NCI-H1048 (cell line): ENCODE results near the gene SNX25.

Experiments used
- DNase-seq: peaks from one replicate; lab custom pipeline; 2025; lab: John Stamatoyannopoulos, UW

SNX25 gene

DNA sequence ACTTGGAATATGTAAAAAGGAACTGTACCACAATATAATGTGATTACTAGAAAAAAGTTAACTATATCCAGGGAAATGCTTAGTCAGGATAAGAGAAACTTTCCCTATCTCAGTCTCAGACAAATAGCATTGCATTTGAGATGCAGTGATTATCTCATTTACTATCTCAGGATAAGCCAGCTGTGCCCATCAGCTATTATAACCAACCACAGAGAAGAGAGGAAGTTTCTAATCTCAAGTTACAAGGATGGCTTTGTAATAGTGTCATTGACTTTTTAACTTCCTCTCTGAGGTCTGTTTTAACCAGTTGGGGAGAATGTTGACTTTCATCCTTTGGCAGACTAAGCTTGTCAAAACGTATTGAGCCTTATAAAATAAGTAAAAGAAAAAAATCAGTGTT lies 56.5 kb downstream of the SNX25 start:
- DNase-seq: no peak

DNA sequence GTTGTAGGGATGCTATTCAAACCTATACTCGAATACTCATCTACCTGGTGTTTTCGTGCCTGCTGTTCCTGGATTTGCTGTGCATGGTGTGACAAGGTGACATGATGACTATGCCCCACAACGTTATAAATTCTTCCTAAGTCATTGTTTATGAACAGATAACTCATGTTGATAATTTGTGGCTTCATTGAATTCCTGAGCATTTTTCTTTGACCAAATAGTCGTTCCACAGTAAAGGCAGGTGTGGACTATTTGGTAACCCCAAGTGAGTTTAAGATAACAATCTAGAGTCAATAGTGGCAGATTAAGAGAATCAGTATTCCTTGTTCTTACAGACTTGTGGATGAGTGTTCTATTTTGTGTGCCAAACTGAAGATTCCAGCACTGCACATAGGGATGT lies 59.9 kb downstream of the SNX25 start:
- DNase-seq: no peak

DNA sequence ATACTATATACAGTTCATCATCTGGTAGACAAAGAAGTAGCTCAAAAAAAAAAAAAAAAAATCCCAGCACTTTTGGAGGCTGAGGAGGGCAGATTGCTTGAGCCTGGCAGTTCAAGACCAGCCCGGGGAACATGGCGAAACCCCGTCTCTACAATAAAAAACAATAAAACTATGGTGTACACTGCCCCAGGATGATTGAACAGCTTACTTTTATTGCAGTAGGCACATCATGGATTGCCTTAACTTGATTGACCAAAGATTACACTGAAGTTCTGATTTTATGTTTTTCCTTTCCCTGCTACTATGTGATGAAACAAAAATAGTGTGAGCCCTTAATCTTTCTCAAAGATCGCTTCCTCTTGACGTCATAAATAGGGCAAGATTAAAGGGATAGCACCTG lies 60.6 kb downstream of the SNX25 start:
- no peak for DNase-seq

DNA sequence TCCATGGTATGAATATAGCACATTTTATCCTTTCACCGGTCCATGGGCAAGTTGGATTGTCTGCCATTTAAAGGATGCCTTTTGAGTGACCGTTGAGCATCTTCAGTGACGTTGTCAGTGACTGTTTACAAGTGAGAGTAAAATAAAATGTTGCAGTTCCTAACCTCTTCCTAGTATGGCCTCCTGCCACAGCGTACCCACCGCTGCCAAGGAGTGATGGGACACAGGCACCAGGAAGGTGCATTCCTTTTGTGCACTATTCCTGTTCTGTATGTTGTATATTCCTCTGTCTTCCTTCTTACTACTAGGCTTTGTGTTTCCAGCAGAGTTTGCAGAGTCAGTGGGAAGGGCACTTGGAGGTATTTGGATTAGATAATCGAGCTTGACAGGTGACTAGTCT lies 61.5 kb downstream of the SNX25 start:
- DNase-seq: no peak

DNA sequence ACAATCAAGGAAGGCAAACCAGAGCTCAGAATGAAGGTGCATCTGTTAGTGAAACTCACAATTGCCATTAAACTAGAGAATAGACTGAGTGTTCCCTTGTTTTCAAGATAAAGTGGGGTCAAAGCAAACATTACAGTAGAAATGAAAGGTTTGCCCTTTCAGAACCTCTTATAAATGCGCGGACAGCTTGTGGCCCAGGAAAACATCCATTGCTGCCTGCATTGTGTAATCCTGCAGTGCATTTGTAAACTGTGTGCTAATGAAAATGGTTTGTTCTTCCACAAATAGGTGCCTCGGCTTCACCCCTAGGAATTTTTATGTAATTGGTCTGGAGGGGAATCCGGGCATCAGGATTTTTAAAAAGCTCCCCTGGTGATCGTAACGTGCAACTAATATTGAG lies 62.8 kb downstream of the SNX25 start:
- no peak for DNase-seq

DNA sequence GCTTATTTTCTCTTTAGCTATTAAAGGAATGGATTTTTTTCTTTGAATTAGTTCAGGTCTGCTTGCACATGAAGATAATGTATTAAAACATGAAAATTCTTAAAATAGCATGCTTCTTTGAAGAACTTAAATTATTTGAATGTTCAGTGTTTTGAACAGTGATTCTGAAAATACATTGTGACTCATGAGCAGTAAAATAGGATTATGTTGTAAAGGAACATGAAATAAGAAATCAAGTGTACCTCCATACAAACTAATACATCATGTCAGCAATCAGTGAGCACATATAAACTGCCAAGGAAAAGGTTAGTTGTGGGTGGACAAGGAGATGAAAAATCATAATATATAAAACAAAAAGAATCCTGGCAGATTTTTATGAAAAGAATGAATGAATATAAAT lies 66.1 kb downstream of the SNX25 start:
- DNase-seq: no peak

DNA sequence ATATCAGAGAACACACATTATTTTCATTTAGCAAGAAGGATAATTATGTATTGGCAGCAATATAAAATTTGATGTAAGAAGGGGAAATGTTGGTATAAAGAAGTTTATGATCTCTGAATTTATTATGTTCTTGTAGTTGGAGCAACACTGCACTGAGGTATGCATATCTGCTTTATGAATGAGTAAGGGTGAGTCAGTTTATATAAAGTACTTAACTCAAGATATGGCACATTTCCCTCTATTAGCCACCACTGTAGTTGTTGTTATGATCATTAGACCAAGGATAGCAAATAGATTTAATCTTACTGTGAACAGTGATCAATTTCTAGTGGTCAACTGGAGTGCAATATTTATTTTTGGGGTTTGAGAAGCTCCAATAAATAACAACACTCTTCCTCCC lies 66.6 kb downstream of the SNX25 start:
- no peak for DNase-seq

DNA sequence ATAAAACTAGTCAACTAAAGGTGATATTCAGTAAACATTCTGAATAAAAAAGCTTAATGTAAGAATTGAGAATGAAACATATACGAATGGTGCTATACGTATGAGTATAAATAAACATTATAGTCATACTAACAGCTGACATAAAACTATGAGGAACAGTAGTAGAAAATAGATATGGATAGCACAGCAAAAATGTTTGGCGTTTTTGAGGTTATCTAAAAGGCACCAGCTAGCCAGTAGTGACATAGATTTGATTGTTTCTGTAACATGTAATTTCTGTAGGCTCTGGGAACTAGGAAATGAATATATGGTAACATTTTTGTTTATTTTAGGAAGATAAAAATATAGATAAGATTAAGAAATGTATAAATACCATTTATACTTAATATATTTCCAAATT lies 69.3 kb downstream of the SNX25 start:
- DNase-seq: no peak

DNA sequence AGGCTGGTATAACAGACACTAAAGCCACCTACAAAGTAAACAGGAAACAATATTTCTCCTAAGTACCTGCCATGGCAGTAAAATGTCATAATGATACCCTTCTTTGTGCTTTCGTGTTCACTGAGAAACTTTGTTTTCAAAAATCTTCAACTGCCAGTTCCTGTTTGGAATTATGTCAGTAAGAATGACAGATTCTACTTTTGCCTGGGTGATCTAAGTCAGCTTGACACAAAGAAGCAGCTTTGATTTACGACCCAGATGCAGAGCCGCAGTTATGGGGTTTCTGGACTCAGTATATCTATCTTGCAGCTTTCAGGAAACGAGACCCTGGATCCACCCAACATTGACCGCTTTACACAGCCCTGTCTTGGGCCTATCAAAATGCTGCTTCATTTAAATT lies 71.2 kb downstream of the SNX25 start:
- no peak for DNase-seq

DNA sequence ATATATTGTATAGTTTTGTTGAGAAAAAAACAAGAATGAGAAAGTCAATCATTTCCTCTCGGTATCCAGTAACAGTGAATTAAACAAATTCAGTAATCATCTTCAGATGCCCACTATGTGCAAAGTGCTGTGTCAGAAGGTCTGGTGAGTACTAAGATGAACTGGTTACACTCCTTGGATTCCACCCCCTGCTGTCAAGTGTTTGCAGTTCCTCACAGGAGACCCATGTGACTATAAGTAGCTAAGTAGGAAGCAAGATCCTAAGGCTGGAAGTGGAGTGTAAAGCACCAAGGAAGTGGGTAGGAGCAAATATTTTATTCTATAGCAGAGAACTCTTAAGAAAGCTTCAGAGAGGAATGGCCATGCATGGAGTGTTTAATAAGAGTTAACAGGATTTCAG lies 73.6 kb downstream of the SNX25 start:
- no peak for DNase-seq

DNA sequence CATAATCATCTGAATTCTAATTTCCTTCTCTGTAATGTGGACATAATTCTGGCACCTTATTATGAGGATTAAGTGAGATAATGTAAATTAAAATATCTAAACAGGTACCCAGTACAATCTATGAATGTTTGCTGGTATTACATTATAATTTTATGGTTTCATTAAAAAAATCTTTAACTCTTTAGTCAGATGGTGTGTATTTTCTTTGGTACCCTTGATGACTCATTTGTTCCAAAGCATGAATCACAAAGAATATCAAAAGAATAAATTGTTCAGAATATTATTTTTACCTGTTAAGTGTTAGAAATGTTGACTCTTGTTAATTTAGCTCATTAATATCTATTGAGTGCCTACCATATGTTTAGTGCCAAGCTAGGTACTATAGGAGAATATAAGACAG lies 74.3 kb downstream of the SNX25 start:
- DNase-seq: no peak

DNA sequence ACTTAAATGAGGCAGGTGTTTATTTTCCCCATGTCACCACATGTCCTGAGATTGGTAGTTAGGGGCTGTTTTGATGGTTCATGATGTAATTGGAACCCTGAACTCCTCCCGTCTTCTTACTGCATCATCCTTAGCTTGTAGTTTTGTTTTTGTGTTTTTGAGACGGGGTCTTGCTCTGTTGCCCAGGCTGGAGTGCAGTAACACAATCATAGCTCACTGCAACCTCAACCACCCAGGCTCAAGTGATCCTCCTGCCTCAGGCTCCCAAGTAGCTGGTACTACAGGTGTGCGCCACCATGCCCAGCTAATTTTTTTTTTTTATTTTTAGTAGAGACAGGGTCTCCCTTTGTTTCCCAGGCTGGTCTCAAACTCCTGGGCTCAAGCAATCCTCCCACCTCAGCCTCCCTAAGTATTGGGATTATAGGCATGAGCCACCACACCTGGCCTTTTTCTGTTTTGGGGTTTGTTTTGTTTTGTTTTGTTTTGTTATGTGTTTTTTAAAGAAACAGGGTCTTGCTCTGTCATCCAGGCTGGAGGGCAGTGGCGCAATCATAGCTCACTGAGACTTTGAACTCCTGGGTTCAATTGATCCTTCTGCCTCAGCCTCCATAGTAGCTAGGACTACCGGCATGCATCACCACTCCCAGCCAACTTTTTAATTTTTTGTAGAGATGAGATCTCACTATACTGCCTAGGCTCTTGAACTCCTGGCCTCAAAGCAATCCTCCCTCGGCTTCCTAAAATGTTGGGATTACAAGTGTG lies 76.4 kb downstream of the SNX25 start:
- no peak for DNase-seq

DNA sequence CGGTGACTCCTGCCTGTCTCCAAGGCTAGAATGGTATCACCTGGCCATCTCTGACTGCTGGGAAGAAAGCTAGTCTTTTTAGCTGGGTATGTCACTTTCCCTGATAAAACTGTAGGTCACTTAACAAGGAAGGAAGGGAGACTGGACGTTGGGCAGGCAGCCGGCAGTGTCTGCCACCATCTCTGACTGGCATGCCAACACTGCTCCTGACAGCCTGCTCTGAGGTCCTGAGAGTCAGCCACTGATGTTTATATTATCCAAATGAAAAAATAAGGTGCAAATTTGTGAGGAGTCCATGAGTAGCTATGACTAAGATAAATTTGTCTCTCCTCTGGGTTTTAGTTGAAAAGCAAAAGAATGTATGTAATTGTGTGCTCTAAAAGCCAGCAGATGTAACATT lies 77.2 kb downstream of the SNX25 start:
- no peak for DNase-seq

DNA sequence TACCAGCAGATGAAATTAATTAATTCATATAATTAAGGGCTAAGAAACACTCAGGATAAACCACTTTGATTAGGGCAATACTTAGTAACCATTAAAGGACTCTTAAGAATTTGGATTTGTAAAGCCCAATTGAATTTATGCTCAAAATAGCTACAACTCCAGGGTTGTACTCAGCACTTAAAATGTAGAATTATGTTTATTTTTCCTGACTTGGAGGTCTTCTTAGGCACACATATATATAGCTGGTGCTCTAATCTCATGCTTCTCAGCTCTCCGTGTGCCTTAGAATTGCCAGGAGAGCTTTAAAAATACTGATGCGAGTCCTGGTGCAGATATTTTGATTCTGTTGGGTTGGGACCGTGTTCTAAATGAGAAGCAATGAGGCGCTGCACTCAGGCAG lies 77.6 kb downstream of the SNX25 start:
- no peak for DNase-seq

DNA sequence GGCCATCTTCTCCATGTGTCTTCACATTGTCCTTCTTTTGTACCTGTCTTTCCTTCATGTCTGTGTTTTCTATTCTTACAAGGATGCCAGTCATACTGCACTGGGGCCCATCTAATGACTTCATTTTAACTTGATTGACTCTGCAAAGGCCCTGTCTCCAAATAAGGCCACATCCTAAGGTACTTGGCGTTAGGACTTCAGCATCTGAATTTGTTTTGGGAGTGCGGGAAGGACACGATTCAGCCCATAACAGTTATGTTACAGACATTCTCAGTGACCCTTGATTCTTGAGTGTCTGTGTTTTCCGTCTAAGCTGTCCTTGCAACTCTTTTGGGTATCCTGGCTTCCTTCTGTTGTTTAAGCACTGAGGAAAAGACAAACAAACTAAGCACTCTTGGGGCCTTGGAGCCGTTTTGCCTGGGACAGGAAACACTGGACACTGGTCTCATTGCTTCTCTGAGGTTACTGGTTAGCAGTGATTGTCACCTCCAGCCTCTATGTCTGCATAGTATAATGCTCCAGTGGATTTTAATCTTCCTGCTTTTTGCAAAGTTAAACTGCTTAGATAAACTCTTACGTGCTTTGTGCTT lies 80.7 kb downstream of the SNX25 start:
- DNase-seq: no peak

DNA sequence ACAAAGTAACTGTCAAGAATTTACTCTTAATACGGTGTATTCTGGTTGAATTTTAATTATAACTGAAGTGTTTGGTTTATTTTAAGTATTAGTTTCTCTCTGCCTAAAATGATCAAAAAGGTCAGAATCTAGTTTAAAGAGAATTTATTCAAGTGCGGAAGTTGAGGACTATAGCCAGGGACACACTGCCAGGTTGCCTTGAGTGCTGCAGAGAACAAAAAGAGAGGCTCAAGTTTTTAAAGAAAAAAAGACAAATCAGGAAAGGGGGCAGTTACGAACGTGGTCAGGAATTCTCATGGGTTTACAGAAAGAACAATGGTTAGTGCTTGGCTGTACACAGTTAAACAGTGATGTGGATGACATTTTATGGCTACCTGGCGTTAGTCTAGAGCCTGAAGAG lies 81.3 kb downstream of the SNX25 start:
- no peak for DNase-seq

DNA sequence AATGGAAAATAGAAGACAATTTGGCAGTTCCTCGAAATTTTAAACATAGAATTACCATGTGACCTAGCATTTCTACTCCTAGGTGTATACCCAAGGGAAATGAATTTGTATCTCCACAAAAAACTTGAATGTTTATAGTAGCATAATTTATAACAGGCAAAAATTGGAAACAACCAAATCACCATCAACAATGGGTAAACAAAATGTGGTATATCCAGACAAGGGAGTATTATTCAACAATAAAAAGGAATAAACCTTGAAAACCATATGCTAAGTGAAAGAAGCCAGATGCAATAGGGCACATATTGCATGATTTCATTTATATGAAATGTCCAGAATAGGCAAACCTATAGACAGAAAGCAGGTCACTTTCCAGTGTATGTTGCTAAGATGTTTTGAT lies 83.8 kb downstream of the SNX25 start:
- DNase-seq: no peak

DNA sequence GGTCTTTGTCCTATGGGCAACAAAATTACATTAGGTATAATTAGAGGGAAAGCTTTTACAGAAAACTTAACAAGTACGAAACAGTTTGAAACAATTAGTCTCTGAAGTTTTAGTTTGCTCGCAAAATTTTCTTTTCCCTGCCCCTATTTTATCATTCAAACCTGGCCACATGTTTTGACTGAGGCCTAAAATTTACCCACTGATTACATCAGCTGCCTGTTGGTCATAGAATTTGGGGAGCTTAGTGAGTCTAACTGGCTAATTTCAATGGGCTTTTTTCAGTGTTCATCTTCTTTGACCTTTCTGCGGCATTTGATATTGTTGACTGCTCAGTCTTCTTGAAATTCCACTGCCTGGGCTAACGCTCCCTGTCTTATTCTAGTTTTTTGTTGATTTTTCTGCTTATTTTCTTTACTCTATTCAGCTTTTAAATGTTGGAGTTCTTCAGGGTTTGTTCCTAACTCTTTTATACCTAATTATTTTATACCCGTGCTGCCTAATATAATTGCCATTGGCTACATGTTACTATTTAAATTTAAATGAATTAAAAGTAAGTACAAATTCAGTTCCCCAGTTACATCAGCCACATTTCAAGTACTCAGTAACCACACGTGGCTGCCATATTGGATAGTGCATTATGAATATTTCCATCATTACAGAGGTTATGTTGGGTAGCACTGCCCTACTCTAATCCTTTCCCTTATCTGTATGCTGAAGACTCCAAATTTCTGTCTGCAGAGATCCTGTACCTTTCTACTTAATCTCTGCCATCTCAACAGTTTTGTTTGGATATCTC lies 87.5 kb downstream of the SNX25 start:
- DNase-seq: no peak

DNA sequence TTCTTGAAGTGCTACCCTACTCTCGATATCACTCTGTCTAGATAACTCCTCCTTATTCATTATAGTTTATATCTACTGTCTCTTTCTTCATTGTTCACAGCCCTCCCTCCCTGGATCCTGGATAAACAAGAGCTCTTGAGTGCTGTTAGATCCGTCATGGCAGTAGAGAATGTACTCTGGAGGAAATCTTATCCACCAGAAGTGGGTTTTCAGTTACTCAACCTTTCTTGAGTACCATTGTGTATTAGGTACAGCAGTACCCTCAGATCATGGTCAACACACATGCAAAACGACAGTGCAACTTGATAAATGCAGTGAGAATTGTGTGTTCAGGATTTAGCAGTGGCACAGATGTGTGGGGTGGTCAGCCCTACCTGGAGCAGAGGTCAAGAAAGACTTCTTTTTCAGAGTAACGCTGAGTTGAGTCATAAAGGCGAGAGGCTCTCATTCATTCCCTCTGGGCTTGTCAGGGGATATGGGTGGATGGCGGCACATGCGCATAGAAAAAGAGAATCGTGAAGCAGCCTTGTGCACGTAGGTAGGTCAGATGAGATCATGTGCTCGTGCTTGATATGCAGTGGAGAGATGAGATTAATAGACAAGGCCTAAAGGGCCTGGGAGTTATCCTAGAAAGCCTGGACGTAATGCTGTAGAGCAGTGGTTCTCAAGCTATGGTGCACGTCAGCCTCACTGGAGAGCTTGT lies 89.5 kb downstream of the SNX25 start:
- DNase-seq: no peak

DNA sequence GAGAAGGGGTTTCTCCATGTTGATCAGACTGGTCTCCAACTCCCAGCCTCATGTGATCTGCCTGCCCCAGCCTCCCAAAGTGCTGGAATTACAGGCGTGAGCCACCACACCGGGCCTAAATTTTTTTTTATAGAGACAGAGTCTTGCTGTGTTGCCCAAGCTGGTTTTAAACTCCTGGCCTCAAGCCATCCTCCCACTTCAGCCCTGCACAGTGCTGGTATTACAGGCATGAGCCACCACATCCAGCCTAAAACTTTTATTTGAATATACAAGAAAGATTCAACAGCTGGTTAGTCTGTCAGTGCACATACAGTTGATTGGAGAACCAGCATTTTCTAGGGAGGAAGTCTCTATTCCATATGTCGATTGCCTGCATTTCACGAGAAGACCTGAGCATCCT lies 95.1 kb downstream of the SNX25 start:
- no peak for DNase-seq

DNA sequence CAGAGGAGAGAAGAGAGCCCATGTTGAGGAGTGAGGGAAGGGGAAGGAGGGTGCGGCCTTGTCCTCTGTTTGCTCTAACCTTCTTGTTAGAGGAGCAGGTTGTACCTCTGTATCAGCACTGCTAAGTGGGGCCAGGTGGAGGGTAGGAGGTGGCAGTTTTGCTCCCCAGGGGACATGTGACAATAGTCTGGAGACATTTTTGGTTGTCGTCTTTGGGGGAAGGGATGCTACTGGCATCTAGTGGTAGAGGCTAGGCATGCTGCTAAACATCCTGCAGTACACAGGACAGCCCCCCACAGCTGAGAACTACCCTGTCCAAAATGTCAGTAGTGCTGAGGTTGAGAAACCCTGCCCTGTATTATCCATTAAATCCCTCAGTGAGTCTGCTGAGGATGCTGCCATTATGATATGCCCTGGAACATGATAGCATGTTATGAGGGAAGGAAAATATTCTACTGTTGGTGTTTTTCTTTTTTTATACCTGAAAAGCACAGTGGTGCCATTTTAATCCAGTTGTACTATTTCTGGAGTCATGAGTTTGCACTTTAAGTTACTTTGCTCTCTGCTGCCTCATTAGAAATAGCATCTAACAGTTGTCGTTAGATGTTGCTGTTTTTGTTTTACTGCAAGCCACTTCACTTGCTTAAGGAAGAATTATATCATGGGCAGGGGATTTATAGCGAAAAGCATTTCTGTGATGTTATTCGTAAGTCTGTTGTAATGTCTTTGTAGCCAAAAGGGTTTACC lies 95.7 kb downstream of the SNX25 start:
- DNase-seq: no peak

DNA sequence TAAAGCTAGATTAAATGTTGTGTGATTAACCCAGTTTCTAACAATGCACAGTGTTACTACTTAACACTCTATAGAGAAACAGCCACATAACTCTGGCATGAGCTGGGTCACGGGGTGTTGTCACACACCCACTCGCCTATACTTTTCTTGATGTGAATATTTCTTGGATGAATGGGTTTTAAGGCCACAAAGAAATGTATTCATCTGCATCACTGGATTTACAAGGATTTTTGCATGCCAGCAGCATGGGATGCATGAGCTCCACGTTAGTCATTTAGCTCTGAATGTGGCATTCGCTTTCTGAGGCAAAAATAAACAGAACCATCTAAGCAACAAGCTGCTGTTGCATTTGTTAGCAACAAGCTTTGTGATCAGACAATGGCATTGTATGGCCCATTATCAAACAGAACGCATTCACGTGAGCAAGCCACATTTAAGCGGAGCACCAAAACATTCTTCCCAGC lies 96.6 kb downstream of the SNX25 start:
- peak; percentile 55 for DNase-seq
